Stomach smooth muscle (tissue), 2 donors: ENCODE measurements around the gene ARHGEF11.

Source experiments
- H3K27ac ChIP-seq: one replicate; pipeline ENCODE4 v1.7.0; 2013; ENCODE audit warnings: mild to moderate bottlenecking, low read length, inconsistent platforms
- H3K27me3 ChIP-seq, 2 donors: one replicate each; pipeline ENCODE4 v1.7.0; 2013; ENCODE audit warnings: low read length in 2 of 2; ENCODE audit not compliant: insufficient read depth in 2 of 2, control insufficient read depth in 1 of 2
- H3K36me3 ChIP-seq, 2 donors: one replicate each; pipeline ENCODE4 v1.7.0; 2013; ENCODE audit warnings: low read length in 2 of 2; ENCODE audit not compliant: control insufficient read depth in 2 of 2, insufficient read depth in 2 of 2
- H3K4me1 ChIP-seq: one replicate; pipeline ENCODE4 v1.7.0; 2013; ENCODE audit warnings: low read length; ENCODE audit not compliant: control insufficient read depth, insufficient read depth
- H3K4me3 ChIP-seq, 2 donors: one replicate each; pipeline ENCODE4 v1.7.0; 2013; ENCODE audit warnings: low read length in 2 of 2
- H3K9ac ChIP-seq, 2 donors: one replicate each; pipeline ENCODE4 v1.7.0; 2013; ENCODE audit warnings: low read length in 2 of 2, mild to moderate bottlenecking in 1 of 2
- H3K9me3 ChIP-seq, 2 donors: one replicate each; pipeline ENCODE4 v1.7.0; 2013; ENCODE audit warnings: low read length in 2 of 2; ENCODE audit not compliant: control insufficient read depth in 2 of 2
- donor health status: healthy.
- donor health status: Pancreatic carcinoma.

ARHGEF11 gene

GRCh38 chr1:156895455-156895812 lies 150.1 kb downstream of the ARHGEF11 start:
- Histone ChIP-seq H3K4me3 (no peak overlapping the region), H3K36me3 (no peaks in the 10 kb centered on the region), H3K27ac (peak overlapping the region; percentile 55), H3K4me1 (peaks cover 30% of the 10 kb centered on the region), H3K27me3 (peaks cover 19 to 34% of the 10 kb centered on the region in 2 donors), H3K9me3 (no peaks in the 10 kb centered on the region), H3K9ac (peak overlapping the region in 1 of 2 donors; percentile 9)

- Histone ChIP-seq H3K27ac (peak overlapping the region; percentile 55), H3K27me3 (peaks cover 19 to 34% of the 10 kb centered on the region in 2 donors), H3K9ac (peak overlapping the region; percentile 5 to 27), H3K4me1 (peaks cover 30% of the 10 kb centered on the region), H3K4me3 (peak overlapping the region in 1 of 2 donors; percentile 68), H3K9me3 (no peaks in the 10 kb centered on the region), H3K36me3 (no peaks in the 10 kb centered on the region)
Measured at GRCh38 chr1:156894711-156895454, 150.7 kb downstream of the ARHGEF11 start.

GRCh38 chr1:156894001-156894400 lies 151.5 kb downstream of the ARHGEF11 start:
- peaks cover 19 to 34% of the 10 kb centered on the region in 2 donors for H3K27me3 ChIP-seq
- H3K4me3 ChIP-seq, result peak overlapping the region; percentile 65 to 68
- H3K27ac ChIP-seq, result peak overlapping the region; percentile 55
- no peaks in the 10 kb centered on the region for H3K9me3 ChIP-seq
- H3K4me1 ChIP-seq, result peaks cover 28% of the 10 kb centered on the region
- H3K36me3 ChIP-seq, result no peaks in the 10 kb centered on the region
- H3K9ac ChIP-seq, result peak overlapping the region; percentile 21 to 53

GRCh38 chr1:156893048-156893953 lies 152.2 kb downstream of the ARHGEF11 start, which contains the start of gene PEAR1:
PEAR1 (plus strand) TSS chr1:156893718; CDS start chr1:156903927, 10,209 bp downstream.
- Histone ChIP-seq H3K27me3 (peaks cover 22 to 34% of the 10 kb centered on the region in 2 donors), H3K4me3 (peak within 1 kb of the TSS; percentile 65 to 68), H3K4me1 (peaks cover 28% of the 10 kb centered on the region), H3K9ac (peak within 1 kb of the TSS; percentile 21 to 53), H3K27ac (peak within 1 kb of the TSS; percentile 55), H3K36me3 (no peaks in the 10 kb centered on the region), H3K9me3 (no peaks in the 10 kb centered on the region)

- H3K9ac ChIP-seq, result peak overlapping the region; percentile 33 to 47
- H3K4me1 ChIP-seq, result peaks cover 28% of the 10 kb centered on the region
- H3K36me3 ChIP-seq, result no peaks in the 10 kb centered on the region
- peak overlapping the region; percentile 25 to 60 for H3K4me3 ChIP-seq
- H3K27me3 ChIP-seq, result peaks cover 26 to 34% of the 10 kb centered on the region in 2 donors
- no peak overlapping the region for H3K27ac ChIP-seq
- H3K9me3 ChIP-seq, result no peaks in the 10 kb centered on the region
Measured at GRCh38 chr1:156892190-156893047, 153.1 kb downstream of the ARHGEF11 start.

- H3K4me1 ChIP-seq, result peaks cover 16% of the 10 kb centered on the region
- no peak overlapping the region for H3K27ac ChIP-seq
- no peak overlapping the region for H3K4me3 ChIP-seq
- H3K9me3 ChIP-seq, result no peaks in the 10 kb centered on the region
- H3K27me3 ChIP-seq, result peaks cover 25 to 30% of the 10 kb centered on the region in 2 donors
- no peak overlapping the region for H3K9ac ChIP-seq
- no peaks in the 10 kb centered on the region for H3K36me3 ChIP-seq
Measured at GRCh38 chr1:156889802-156890580, 155.6 kb downstream of the ARHGEF11 start.

GRCh38 chr1:156887734-156888133 lies 157.8 kb downstream of the ARHGEF11 start:
- peaks cover 6% of the 10 kb centered on the region for H3K4me1 ChIP-seq
- H3K27ac ChIP-seq, result no peak overlapping the region
- peaks cover 10 to 21% of the 10 kb centered on the region in 2 donors for H3K27me3 ChIP-seq

GRCh38 chr1:156887317-156887716 lies 158.2 kb downstream of the ARHGEF11 start:
- peaks cover 13 to 25% of the 10 kb centered on the region in 2 donors for H3K27me3 ChIP-seq
- no peak overlapping the region for H3K9ac ChIP-seq
- H3K4me1 ChIP-seq, result peaks cover 3% of the 10 kb centered on the region
- no peaks in the 10 kb centered on the region for H3K36me3 ChIP-seq
- H3K4me3 ChIP-seq, result no peak overlapping the region
- H3K9me3 ChIP-seq, result no peaks in the 10 kb centered on the region
- no peak overlapping the region for H3K27ac ChIP-seq

More at GRCh38 chr1:156887734-156888133, 157.8 kb downstream of the ARHGEF11 start:
- H3K9ac ChIP-seq, result no peak overlapping the region
- no peaks in the 10 kb centered on the region for H3K9me3 ChIP-seq
- H3K36me3 ChIP-seq, result no peaks in the 10 kb centered on the region
- H3K4me3 ChIP-seq, result no peak overlapping the region

- Histone ChIP-seq H3K4me3 (no peak overlapping the region), H3K36me3 (no peaks in the 10 kb centered on the region), H3K9ac (no peak overlapping the region), H3K27ac (no peak overlapping the region), H3K4me1 (no peaks in the 10 kb centered on the region), H3K27me3 (peaks cover 14 to 29% of the 10 kb centered on the region in 2 donors), H3K9me3 (no peaks in the 10 kb centered on the region)
Measured at GRCh38 chr1:156886583-156887281, 158.8 kb downstream of the ARHGEF11 start.
